ENCODE data around the gene SPATA9.

The SPATA9 gene

GRCh38 chr5:95619096-95619495 lies 63.7 kb downstream of the SPATA9 start:
- no peak for TF ChIP-seq CTCF (IDR thresholded peaks at IDR 0.05; ENCODE audit: low read depth, low read length, missing control alignments)
- no peak for DNase-seq (ENCODE audit: extremely low read depth, low read depth)
- H3K4me3 ChIP-seq (replicated peaks; ENCODE audit: low read depth, low read length), result no peak overlapping the region

DNA sequence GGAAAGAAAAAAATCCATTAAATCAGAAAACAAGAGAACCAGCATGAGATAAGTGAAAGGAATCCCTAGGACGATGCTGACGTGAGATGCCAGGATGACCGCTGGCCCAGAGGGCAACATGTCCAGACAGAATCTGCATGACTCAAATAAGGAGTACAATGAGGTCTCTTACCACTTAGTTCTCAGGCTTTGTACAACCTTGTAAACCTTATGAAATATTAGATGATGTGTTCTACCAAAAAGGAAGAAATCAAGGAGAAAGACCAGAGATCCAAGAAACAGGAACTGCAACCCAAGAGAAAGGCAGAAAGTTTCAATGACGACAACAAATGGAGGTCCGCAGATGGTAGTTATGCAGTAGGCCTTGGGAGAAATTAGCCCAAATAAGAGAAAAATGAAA lies 65.7 kb downstream of the SPATA9 start:
- no peak for DNase-seq (ENCODE audit: extremely low read depth, low read depth)
- no peak for TF ChIP-seq CTCF (IDR thresholded peaks at IDR 0.05; ENCODE audit: low read depth, low read length, missing control alignments)

GRCh38 chr5:95615164-95615467 lies 67.7 kb downstream of the SPATA9 start:
- no peak for DNase-seq (ENCODE audit: extremely low read depth, low read depth)
- no peak overlapping the region for H3K4me3 ChIP-seq (replicated peaks; ENCODE audit: low read depth, low read length)

More for the DNA sequence above, 65.7 kb downstream of the SPATA9 start:
- no peak overlapping the region for H3K4me3 ChIP-seq (replicated peaks; ENCODE audit: low read depth, low read length)

GRCh38 chr5:95613514-95613913 lies 69.3 kb downstream of the SPATA9 start:
- no peak overlapping the region for H3K4me3 ChIP-seq (replicated peaks; ENCODE audit: low read depth, low read length)
- TF ChIP-seq CTCF (IDR thresholded peaks at IDR 0.05; ENCODE audit: low read depth, low read length, missing control alignments), result no peak
- no peak for DNase-seq (ENCODE audit: extremely low read depth, low read depth)

More at GRCh38 chr5:95615164-95615467, 67.7 kb downstream of the SPATA9 start:
- TF ChIP-seq CTCF (IDR thresholded peaks at IDR 0.05; ENCODE audit: low read depth, low read length, missing control alignments), result no peak

DNA sequence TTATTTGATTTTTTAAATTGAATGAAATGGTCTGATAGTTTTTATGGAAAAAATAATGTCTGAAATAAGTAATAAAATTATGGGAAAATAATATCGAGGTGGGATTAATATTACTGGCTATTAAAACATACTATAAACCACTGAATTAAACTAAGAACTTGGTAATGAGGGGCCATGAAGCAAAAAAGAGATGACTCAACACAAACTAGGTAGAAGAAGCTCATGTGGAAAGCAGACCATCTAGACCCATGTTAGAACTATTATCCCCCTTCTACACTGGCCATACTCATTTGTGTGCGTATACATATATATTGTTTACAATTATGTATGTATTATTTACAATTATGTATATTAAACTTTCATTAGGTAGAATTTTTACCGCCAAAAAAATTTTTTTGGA lies 71.4 kb downstream of the SPATA9 start:
- no peak for TF ChIP-seq CTCF (IDR thresholded peaks at IDR 0.05; ENCODE audit: low read depth, low read length, missing control alignments)
- DNase-seq (ENCODE audit: extremely low read depth, low read depth), result no peak

GRCh38 chr5:95610546-95610945 lies 72.2 kb downstream of the SPATA9 start:
- no peak overlapping the region for H3K4me3 ChIP-seq (replicated peaks; ENCODE audit: low read depth, low read length)
- no peak for TF ChIP-seq CTCF (IDR thresholded peaks at IDR 0.05; ENCODE audit: low read depth, low read length, missing control alignments)
- DNase-seq (ENCODE audit: extremely low read depth, low read depth), result no peak

More for the DNA sequence above, 71.4 kb downstream of the SPATA9 start:
- H3K4me3 ChIP-seq (replicated peaks; ENCODE audit: low read depth, low read length), result no peak overlapping the region

- no peak overlapping the region for H3K4me3 ChIP-seq (replicated peaks; ENCODE audit: low read depth, low read length)
- DNase-seq (ENCODE audit: extremely low read depth, low read depth), result no peak
- no peak for TF ChIP-seq CTCF (IDR thresholded peaks at IDR 0.05; ENCODE audit: low read depth, low read length, missing control alignments)
Observed at GRCh38 chr5:95609711-95610110, 73.1 kb downstream of the SPATA9 start.
